Measurements from ENCODE around the gene TFB1M.
"Not testable (repeated sequence)": the region's sequence is repeated elsewhere in the genome, so short reads cannot be mapped to it uniquely, and the experiment has no call there.

The TFB1M gene

DNA sequence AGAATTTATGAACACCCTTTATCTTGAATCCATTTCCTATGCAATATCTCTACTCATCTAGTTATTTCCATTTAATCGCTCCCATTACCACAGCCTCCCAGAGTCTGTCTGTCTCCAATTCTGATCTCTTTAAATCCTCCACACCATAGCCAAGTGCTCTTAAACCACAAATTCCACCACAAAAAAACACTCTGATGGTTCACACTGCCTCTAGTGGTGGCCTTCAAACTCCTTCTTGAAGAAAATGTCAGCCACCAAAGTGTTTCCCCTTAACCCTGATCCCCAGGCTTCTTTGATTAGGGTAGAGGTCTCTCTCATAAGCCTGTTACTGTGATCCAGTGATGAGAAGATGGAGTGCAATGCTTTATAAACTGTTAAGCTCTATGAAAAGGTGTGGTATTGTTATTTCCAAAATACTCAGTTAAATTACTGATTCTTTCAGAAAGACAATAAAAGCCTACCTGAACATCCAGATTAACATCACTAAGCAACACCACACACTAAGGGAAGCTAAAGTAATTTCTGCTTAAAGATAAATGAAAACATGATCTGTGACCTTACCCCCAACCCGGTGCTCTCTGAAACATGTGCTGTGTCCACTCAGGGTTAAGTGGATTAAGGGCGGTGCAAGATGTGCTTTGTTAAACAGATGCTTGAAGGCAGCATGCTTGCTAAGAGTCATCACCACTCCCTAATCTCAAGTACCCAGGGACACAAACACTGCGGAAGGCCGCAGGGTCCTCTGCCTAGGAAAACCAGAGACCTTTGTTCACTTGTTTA, 46.0 kb downstream of the TFB1M start:
- H3K27me3 Mint-ChIP-seq; H3K4me1 Mint-ChIP-seq (ENCODE audit: low read depth); H3K27ac Mint-ChIP-seq; H3K4me3 Mint-ChIP-seq; H3K9me3 Mint-ChIP-seq: not testable (repeated sequence)
- H3K36me3 Mint-ChIP-seq (ENCODE audit: low read depth), result peaks cover 53% of the 10 kb centered on the region

GRCh38 chr6:155267411-155267810, 46.9 kb downstream of the TFB1M start:
- Mint-ChIP-seq H3K9me3 (no peaks in the 10 kb centered on the region), H3K4me3 (no peak overlapping the region), H3K27ac (no peak overlapping the region), H3K36me3 (ENCODE audit: low read depth) (peaks cover 46% of the 10 kb centered on the region), H3K27me3 (no peaks in the 10 kb centered on the region), H3K4me1 (ENCODE audit: low read depth) (peaks cover 7% of the 10 kb centered on the region)

- no peaks in the 10 kb centered on the region for H3K9me3 Mint-ChIP-seq
- H3K27ac Mint-ChIP-seq, result no peak overlapping the region
- H3K4me1 Mint-ChIP-seq (ENCODE audit: low read depth), result peaks cover 11% of the 10 kb centered on the region
- no peaks in the 10 kb centered on the region for H3K27me3 Mint-ChIP-seq
- H3K4me3 Mint-ChIP-seq, result no peak overlapping the region
- peaks cover 47% of the 10 kb centered on the region for H3K36me3 Mint-ChIP-seq (ENCODE audit: low read depth)
Measured at GRCh38 chr6:155265843-155266535, 48.3 kb downstream of the TFB1M start.

- Mint-ChIP-seq H3K27me3 (no peaks in the 10 kb centered on the region), H3K36me3 (ENCODE audit: low read depth) (peaks cover 51% of the 10 kb centered on the region)
Measured at GRCh38 chr6:155264693-155265320, 49.5 kb downstream of the TFB1M start.

DNA sequence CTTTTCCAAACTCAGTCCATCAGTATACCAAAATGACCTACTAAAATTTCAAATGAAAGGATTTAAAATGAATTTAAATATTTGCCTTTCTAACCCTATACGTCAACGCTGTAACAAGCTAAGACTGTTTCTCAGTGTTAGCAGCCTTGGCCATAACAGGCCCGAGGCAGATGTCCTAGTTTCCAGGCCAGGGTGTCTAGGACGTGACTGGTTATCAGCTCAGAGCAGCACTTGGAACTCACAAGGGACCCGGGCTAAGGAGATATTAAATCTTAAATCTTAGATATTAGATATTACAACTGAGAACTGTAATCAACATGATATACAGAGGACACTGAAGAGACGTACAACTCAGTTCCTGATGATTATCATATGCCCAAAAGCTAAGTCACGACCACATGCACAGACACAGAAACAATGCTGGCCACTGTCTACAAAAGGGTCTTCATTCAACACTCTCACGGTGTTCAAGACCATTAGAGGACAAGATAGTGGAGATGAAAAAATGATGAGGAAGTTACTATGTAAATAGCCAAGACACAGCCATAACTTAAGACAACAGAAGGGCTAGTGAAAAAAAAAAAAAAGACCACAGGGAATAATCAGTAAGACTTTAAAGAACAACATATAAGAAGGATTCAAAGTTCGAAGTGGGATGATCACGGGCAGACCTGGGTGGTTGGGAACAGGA, 50.8 kb downstream of the TFB1M start, which contains the start of gene CLDN20:
TSS of gene CLDN20 (plus strand) at position 641 of the 691 bp plus-strand sequence. CDS start 11,707 bp downstream, outside the sequence.
- no peak within 1 kb of the TSS for H3K27ac Mint-ChIP-seq

More at GRCh38 chr6:155264693-155265320, 49.5 kb downstream of the TFB1M start:
- Mint-ChIP-seq H3K9me3 (no peaks in the 10 kb centered on the region), H3K27ac (no peak overlapping the region), H3K4me1 (ENCODE audit: low read depth) (peaks cover 17% of the 10 kb centered on the region), H3K4me3 (no peak overlapping the region)

GRCh38 chr6:155262655-155263054, 51.6 kb downstream of the TFB1M start:
- H3K4me1 Mint-ChIP-seq (ENCODE audit: low read depth), result peaks cover 10% of the 10 kb centered on the region
- H3K27me3 Mint-ChIP-seq, result no peaks in the 10 kb centered on the region
- H3K27ac Mint-ChIP-seq, result peak overlapping the region; percentile 37
- no peaks in the 10 kb centered on the region for H3K9me3 Mint-ChIP-seq
- H3K36me3 Mint-ChIP-seq (ENCODE audit: low read depth), result peaks cover 57% of the 10 kb centered on the region
- H3K4me3 Mint-ChIP-seq, result no peak overlapping the region

More for the DNA sequence above, 50.8 kb downstream of the TFB1M start, which contains the start of gene CLDN20:
- Mint-ChIP-seq H3K4me1 (ENCODE audit: low read depth) (peaks cover 17% of the 10 kb centered on the region), H3K9me3 (no peaks in the 10 kb centered on the region), H3K4me3 (no peak within 1 kb of the TSS), H3K27me3 (no peaks in the 10 kb centered on the region), H3K36me3 (ENCODE audit: low read depth) (peaks cover 54% of the 10 kb centered on the region)

DNA sequence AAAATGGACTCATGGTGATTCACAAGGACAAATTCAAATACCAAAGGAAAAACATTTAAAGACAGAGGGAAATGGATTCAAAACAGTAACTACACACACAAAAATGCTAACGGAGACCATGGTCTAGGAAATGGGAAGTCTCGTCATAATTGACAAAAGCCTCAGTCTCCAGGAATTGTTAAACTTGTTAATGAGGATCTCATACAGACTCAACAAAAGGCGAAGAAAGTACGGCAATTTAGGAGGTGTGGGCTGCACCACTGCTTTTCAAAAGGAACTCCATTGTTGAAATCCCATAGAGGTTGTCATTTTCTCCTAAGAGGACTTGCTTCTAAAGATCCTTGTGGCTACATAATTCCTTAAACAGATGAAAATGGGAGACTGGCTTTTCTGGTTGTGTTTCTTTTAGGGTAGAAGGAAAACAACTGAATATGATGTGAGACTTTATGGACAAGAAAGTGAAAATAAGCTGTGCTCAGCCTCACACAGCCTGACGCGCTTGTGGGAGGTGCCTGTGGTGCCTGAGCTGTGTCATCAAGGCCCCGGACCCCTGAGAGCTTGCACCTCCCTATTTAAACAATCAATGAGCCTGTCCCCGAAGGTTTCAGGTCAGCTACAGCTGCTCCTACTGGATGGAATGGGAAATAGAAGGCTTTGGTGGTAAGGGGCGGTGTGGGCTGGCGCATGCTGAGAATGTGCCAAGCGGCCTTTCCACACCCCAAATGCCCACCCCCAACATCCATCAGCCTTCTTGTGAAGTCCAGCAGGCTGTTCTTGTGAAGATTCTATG, 53.0 kb downstream of the TFB1M start:
- no peaks in the 10 kb centered on the region for H3K9me3 Mint-ChIP-seq
- no peak overlapping the region for H3K27ac Mint-ChIP-seq
- H3K4me1 Mint-ChIP-seq (ENCODE audit: low read depth), result peaks cover 10% of the 10 kb centered on the region
- no peak overlapping the region for H3K4me3 Mint-ChIP-seq
- H3K36me3 Mint-ChIP-seq (ENCODE audit: low read depth), result peaks cover 64% of the 10 kb centered on the region
- H3K27me3 Mint-ChIP-seq, result no peaks in the 10 kb centered on the region

- Mint-ChIP-seq H3K27me3 (no peaks in the 10 kb centered on the region), H3K36me3 (ENCODE audit: low read depth) (peaks cover 59% of the 10 kb centered on the region), H3K4me3 (no peak overlapping the region), H3K9me3 (no peaks in the 10 kb centered on the region), H3K27ac (no peak overlapping the region), H3K4me1 (ENCODE audit: low read depth) (peaks cover 10% of the 10 kb centered on the region)
Measured at GRCh38 chr6:155260686-155261085, 53.6 kb downstream of the TFB1M start.

DNA sequence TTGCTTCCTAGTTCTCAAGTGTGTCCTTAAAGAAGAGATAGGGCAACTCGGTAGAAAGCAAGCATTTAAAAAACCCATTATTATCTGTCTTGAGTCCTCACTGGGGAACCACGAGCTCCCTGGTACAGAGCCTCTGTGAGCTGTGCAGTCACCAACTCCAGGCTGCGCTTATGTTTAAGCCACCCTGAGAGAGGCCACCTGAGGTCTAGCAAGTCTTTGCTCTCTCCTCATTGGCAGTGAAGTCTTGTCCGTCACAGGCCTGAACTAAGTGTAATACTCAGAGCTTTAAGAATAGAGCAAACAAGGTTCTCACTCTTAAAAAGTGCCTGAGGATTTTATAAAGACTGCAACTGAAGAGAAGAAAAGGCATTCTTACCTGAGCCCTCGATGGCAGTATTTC, 54.4 kb downstream of the TFB1M start:
- Mint-ChIP-seq H3K27ac (no peak overlapping the region), H3K9me3 (no peaks in the 10 kb centered on the region), H3K4me1 (ENCODE audit: low read depth) (peaks cover 10% of the 10 kb centered on the region), H3K4me3 (no peak overlapping the region), H3K36me3 (ENCODE audit: low read depth) (peaks cover 59% of the 10 kb centered on the region), H3K27me3 (no peaks in the 10 kb centered on the region)

DNA sequence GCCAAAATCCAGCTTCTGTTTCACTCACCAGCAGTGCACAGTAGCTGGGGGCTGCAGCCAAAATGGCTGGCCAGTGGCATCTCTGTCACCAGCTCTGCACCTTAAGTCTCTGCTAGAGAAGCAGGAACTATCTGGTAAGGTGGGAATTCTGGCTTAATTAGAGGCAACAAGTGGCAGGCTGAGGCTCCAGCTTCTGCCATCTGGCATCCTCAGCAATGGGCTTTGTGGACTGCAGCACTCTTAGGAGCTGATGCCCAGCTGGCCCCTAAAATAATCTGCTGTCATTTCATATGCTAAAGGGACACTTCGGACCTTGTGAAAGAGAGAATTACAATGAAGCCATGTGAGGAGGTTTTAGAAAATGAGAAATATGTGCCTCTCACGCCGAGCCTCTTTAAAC, 55.1 kb downstream of the TFB1M start:
- Mint-ChIP-seq H3K9me3 (no peaks in the 10 kb centered on the region), H3K27me3 (no peaks in the 10 kb centered on the region), H3K4me3 (no peak overlapping the region), H3K27ac (no peak overlapping the region), H3K4me1 (ENCODE audit: low read depth) (peaks cover 14% of the 10 kb centered on the region), H3K36me3 (ENCODE audit: low read depth) (peaks cover 60% of the 10 kb centered on the region)

DNA sequence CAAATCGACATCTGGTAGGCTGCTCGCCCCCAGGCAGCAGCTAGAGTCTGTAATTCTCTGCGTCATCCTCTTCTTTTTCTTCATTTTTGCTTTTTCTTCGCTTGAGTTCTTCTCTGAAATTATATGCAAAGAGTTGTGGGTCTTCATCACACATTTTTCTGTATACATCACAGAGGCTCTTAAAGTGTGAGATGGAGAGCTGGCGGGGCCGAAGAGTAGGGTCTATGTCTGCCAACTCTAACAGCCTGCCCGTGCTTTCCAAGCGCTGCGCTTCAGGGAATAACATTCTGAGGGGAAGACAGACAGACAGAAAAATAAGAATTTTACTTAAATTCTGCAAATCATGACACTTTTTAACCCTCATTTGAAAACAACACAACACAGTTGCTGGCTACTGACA, 56.5 kb downstream of the TFB1M start:
- H3K36me3 Mint-ChIP-seq (ENCODE audit: low read depth), result peaks cover 67% of the 10 kb centered on the region
- H3K27me3 Mint-ChIP-seq, result no peaks in the 10 kb centered on the region
- no peak overlapping the region for H3K4me3 Mint-ChIP-seq
- H3K9me3 Mint-ChIP-seq, result no peaks in the 10 kb centered on the region
- no peak overlapping the region for H3K27ac Mint-ChIP-seq
- peaks cover 14% of the 10 kb centered on the region for H3K4me1 Mint-ChIP-seq (ENCODE audit: low read depth)

DNA sequence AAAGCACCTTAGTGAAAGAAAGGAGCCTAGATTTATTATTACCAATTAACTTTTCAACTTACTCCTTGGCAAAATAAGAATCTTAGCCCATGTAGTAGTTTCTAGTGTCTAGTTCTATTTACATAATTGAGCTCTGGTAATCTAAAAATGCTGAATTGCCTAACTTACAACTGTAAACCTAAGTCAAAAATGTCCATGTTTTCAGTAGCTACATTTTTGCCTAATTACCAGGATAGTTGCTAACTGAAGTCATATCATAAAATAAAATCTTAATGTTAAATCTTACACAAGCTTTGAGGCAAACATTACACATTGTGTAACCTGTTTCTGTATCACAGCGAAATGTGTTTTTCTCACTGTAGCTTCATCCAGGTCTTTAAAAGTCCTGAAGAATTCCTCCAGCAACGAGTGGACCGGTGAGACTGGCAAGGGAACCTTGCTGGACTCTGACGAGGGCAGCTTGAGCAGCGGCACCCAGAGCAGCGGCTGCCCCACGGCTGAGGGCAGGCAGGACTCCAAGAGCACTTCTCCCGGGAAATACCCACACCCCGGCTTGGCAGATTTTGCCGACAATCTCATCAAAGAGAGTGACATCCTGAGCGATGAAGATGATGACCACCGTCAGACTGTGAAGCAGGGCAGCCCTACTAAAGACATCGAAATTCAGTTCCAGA, 58.0 kb downstream of the TFB1M start:
- H3K36me3 Mint-ChIP-seq (ENCODE audit: low read depth), result peaks cover 67% of the 10 kb centered on the region
- H3K4me1 Mint-ChIP-seq (ENCODE audit: low read depth), result peaks cover 13% of the 10 kb centered on the region
- no peaks in the 10 kb centered on the region for H3K9me3 Mint-ChIP-seq
- H3K27ac Mint-ChIP-seq, result no peak overlapping the region
- H3K27me3 Mint-ChIP-seq, result no peaks in the 10 kb centered on the region
- no peak overlapping the region for H3K4me3 Mint-ChIP-seq

DNA sequence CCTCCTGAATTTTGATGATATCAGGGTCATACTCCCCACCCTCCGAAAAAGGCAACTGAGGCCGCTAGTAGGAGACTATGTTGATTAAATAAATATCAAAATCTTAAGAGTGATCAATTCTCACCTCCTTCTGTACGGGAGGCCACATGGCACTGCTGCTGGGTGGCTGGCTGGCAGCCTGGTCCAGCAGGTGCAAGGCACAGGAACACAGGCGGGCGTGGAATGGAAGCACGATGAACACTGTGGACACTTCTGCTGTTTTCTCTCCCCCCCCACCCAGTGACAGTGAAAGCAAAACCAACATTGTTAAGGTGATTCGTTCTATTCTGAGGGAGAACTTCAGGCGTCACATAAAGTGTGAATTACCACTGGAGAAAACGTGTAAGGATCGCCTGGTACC, 60.1 kb downstream of the TFB1M start:
- no peak overlapping the region for H3K4me3 Mint-ChIP-seq
- no peak overlapping the region for H3K27ac Mint-ChIP-seq
- H3K4me1 Mint-ChIP-seq (ENCODE audit: low read depth), result peaks cover 4% of the 10 kb centered on the region
- no peaks in the 10 kb centered on the region for H3K27me3 Mint-ChIP-seq
- peaks cover 72% of the 10 kb centered on the region for H3K36me3 Mint-ChIP-seq (ENCODE audit: low read depth)
- H3K9me3 Mint-ChIP-seq, result no peaks in the 10 kb centered on the region

GRCh38 chr6:155253337-155253736, 60.9 kb downstream of the TFB1M start:
- no peak overlapping the region for H3K4me3 Mint-ChIP-seq
- no peaks in the 10 kb centered on the region for H3K27me3 Mint-ChIP-seq
- peaks cover 4% of the 10 kb centered on the region for H3K4me1 Mint-ChIP-seq (ENCODE audit: low read depth)
- peaks cover 70% of the 10 kb centered on the region for H3K36me3 Mint-ChIP-seq (ENCODE audit: low read depth)
- no peaks in the 10 kb centered on the region for H3K9me3 Mint-ChIP-seq
- H3K27ac Mint-ChIP-seq, result peak overlapping the region; percentile 6
